ENCODE data around the gene TEX53.

DNA sequence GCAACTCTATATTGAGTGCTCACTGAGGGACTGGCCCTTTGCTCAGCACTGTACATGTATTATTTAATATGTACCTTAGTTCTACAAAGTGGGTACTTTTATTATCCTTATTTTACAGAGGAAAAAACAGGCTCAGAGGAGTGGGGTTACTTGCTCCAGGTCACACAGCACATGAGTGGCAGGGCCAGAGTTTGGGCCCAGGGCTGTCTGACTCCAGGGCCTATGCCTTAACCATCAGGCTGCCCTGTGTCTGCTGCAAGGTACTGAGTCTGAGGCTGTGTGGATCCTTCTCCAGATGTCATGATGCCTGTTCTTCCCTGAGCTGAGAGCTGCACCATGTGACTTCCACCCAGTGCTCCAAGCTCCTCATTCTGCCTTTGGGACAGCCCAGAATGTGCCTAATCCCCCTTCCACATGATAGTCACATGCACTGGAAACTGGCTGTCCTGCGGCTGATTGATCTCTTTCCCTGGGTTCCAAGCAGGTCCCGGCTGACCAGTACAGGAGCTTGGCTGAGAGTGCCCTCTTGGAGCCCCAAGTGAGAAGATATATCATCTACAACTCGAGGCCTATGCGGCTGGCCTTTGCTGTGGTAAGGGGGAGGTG lies 31.1 kb downstream of the TEX53 start:
- TF ChIP-seq, protein P1, sequence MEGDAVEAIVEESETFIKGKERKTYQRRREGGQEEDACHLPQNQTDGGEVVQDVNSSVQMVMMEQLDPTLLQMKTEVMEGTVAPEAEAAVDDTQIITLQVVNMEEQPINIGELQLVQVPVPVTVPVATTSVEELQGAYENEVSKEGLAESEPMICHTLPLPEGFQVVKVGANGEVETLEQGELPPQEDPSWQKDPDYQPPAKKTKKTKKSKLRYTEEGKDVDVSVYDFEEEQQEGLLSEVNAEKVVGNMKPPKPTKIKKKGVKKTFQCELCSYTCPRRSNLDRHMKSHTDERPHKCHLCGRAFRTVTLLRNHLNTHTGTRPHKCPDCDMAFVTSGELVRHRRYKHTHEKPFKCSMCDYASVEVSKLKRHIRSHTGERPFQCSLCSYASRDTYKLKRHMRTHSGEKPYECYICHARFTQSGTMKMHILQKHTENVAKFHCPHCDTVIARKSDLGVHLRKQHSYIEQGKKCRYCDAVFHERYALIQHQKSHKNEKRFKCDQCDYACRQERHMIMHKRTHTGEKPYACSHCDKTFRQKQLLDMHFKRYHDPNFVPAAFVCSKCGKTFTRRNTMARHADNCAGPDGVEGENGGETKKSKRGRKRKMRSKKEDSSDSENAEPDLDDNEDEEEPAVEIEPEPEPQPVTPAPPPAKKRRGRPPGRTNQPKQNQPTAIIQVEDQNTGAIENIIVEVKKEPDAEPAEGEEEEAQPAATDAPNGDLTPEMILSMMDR (IDR thresholded peaks at IDR 0.05; ENCODE audit: low read depth, low read length), result no peak
- TF ChIP-seq EZH2phosphoT487 (IDR thresholded peaks at IDR 0.05; ENCODE audit: low read depth), result no peak

Measured in OCI-LY3 (cell line).